Spleen (tissue), 7 donors: ENCODE results near the gene SLC38A3.

Experiments
- CTCF ChIP-seq, 11 experiments: fragments of 200-600 bp in 7 of 11; fragments of 450-650 bp in 4 of 11; sonication (generic) in 4 of 11; IDR thresholded peaks in 8 of 11; conservative IDR thresholded peaks in 3 of 11; 1 replicate in 7 of 11; 2 replicates in 4 of 11; pipeline versions ENCODE4 v1.4.0 to v1.8.0; 2016 to 2021; ENCODE audit warnings: antibody characterized with exemption in 11 of 11, inconsistent platforms in 4 of 11, mild to moderate bottlenecking in 1 of 11
- POLR2A ChIP-seq, 3 donors: fragments of 450-650 bp; IDR thresholded peaks; one replicate each; pipeline ENCODE4 v1.5.1; 2017; ENCODE audit warnings: antibody characterized with exemption in 3 of 3, mild to moderate bottlenecking in 1 of 3
- POLR2AphosphoS5 ChIP-seq, 3 donors: sonication (generic); formaldehyde crosslinking; IDR thresholded peaks; one replicate each; pipeline ENCODE4 v1.5.1; 2017; ENCODE audit warnings: antibody characterized with exemption in 3 of 3
- donor health status: DM: no; HTN: no; CAD: no; lungs with moderate emphysema.
- donor health status: DM: no; HTN: no; CAD: no.
- donor health status: DM: no; HTN: no; CAD: no.

- TF ChIP-seq POLR2A (IDR thresholded peaks at IDR 0.05) = no peak
- no peak for TF ChIP-seq CTCF (IDR thresholded peaks at IDR 0.05 in 8 of 11, conservative IDR thresholded peaks at IDR 0.05 in 3 of 11)
- TF ChIP-seq POLR2AphosphoS5 (IDR thresholded peaks at IDR 0.05) = no peak
Observed at GRCh38 chr3:50230104-50230793, 25.2 kb downstream of the SLC38A3 start.
